NK-92 (cell line): ENCODE data around the gene SMIM38.

Experiments
- DNase-seq: peaks from one replicate; lab custom pipeline; 2025; ENCODE audit not compliant: unreplicated experiment; lab: John Stamatoyannopoulos, UW

The SMIM38 gene

DNA sequence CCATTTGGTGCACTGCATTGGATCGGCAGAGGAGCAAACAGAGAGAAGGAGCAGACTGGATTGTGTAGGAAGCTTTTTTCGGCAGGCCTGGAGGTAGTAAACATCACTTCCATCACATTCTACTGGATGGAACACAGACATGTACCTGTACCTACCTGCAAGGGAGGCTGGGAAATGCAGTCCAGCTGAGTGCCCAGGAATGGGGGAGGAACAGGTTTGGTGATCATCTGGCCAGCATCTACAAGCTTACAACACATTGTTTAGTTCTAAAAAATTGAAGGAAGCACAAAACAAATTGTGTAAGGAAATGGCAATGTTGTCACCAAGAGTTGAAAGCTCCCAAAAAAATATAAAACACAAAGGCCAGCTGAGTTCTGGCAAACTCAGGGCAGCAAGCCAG lies 19.1 kb downstream of the SMIM38 start:
- DNase-seq, result no peak

DNA sequence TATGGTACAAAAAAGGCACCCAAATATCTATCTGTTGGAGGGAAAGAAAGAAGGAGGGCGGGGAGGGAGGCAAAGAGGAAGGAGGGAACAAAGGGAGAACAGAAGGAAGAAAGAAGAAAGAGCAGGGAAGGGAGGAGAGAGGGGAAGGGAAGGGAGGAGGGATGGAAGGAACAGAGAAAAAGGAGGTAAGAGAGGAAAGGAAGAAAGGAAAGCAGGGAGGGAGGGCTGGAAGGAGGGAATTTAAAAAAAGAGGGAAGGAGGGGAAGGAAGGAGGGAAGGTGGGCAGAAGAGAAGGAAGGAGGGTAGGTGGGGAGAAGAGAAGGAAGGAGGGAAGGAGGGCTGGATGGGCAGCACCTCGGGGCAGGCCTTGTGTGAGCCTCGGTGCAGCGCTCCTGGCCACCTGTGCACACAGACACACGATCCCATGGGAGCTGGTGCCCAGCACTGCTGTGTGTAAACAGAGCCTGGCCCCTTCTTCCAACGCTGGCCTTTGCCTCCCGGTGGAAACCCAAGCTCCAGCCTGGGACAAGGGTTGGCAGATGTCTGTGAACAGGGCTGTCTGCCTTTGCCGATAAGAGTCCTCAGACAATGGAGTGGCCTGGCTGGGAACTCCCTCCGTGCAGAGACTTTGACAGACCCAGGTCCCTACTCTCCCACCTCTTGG lies 23.2 kb downstream of the SMIM38 start:
- DNase-seq, result no peak

DNA sequence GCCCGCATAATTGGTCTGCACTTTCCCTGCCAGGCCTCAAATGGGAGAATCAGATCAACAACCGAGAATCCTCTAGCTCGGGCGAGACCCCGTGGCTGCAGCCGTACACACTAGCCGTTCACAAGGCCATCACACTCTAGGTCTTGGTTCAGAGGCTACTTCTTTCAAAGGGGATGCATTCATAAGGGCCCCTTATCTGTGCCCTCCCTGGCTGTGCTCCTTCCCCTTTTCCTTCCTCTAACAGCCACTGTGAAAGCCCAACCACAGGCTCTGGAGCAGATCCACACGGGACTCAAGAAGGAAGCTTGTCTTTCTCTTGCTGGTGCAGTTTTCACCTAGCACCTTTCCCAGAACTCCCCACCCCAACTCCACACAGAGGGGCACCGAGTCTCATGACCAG lies 24.5 kb downstream of the SMIM38 start:
- DNase-seq, result no peak

DNA sequence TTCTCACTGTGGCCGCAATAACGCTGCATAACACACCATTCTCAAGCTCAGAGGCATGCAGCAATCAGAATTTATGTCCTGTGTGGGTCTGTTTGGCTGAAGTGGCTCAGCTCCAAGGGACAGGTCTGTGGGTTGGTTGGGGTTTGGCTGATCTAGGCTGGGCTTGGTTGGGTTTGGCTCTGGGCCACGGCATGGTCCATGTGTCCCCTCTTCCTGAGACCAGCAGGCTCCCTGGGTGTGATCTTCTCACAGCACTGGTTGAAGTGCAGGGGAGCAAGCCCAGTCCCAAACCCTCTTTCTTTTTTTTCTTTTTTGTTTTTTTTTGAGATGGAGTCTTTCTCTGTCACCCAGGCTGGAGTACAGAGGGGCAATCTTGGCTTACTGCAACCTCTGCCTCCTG lies 25.0 kb downstream of the SMIM38 start:
- DNase-seq, result no peak

DNA sequence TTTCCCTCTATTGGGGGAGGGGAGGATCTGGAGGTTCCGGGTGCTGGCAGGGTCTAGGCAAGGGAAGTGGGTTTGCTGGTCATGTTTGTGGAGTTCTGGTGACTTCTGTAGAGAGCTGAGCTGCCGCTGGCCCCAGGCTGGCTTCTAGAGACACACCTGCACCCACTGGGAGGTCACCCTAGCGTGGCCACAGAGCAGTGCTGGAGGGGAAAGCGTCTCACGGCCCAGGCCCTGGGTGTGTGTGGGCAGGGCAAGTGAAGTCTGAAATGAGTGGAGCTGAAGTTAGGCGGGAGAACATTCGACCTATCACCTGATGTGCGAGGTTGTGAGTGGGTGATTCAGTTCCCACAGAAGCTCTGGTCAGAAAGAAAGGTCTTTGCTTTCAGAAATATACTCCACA lies 27.9 kb downstream of the SMIM38 start:
- no peak for DNase-seq

DNA sequence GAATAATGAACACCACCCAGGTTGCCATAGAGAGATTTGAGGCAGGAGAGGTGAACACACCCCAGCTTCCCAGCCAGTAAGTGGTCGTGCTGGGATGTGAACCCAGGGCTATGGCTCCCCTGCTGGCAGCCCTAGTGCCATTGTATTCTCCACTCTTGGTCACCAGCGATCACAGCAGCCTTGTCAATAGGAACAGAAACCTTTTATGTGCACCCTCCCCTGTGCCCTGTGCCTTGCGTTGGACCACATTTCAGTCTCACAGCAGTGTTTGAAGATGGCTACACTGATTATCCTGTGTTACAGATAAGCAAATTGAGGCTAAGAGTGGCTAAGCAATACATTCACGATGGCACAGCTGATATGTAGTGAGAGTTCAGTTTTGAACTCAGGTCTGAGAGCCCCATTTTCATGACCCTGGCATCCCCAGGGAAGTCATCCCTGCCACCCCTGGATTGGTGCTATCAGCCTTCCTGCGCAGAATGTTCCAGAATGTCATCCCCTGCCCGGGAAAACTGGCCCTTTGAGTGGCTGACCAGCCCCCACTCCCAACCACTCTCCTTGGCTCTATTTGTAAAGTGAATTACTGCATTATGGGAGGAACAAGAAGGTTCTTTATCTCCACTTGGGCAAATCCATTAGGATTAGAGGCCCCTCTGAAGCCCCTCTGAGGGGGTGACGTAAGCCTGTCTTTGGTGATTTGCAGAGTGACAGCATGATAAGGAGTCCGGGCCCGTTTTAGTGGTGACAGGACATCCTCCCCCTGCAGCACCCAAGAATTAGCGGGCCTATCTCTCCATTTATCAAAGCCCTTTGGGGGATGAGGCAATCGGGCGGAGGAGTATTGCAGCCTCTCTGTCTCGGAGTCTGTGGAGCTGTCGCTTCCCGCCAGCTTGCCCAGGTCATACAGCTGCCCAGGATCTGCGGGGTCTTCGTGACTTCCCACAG lies 30.9 kb downstream of the SMIM38 start:
- no peak for DNase-seq

DNA sequence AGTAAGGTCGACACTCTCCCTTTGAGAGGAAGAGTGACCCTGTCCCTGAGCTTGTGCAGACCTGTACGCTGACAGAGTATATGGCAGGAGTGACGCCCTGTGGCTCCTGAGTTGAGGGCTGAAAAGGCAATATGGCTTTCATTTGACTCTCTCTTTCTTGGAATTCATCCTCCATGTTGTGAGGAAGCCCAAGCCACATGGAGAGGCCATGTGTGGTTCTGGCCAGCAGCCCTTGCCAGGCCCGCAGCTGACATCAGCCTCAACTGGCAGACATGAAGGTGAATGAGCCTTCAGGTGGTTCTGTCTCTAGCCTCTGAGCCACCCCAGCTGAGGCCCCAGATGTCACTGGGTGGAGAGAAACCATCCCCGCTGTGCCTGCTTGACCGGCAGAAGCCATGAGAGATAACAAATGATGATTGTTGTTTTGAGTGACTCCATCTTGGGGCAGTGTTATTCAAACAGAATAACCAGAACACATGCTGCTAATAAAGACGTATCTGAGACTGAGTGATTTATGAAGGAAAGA lies 31.9 kb downstream of the SMIM38 start:
- DNase-seq, result no peak

DNA sequence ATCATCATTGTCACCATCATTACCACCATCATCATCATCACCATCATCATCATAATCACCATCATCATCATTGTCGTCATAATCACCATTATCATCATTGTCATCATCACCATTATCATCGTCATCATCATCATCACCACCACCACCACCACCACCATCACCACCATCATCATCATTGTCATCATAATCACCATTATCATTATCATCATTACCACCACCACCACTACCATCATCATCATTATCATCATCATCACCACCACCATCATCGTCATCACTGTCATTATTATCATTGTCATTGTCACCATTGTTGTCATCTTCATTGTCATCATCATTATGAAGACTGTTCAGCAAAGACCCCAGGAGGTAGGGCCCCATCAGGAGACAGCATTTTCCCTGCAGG lies 33.3 kb downstream of the SMIM38 start:
- DNase-seq, result no peak

DNA sequence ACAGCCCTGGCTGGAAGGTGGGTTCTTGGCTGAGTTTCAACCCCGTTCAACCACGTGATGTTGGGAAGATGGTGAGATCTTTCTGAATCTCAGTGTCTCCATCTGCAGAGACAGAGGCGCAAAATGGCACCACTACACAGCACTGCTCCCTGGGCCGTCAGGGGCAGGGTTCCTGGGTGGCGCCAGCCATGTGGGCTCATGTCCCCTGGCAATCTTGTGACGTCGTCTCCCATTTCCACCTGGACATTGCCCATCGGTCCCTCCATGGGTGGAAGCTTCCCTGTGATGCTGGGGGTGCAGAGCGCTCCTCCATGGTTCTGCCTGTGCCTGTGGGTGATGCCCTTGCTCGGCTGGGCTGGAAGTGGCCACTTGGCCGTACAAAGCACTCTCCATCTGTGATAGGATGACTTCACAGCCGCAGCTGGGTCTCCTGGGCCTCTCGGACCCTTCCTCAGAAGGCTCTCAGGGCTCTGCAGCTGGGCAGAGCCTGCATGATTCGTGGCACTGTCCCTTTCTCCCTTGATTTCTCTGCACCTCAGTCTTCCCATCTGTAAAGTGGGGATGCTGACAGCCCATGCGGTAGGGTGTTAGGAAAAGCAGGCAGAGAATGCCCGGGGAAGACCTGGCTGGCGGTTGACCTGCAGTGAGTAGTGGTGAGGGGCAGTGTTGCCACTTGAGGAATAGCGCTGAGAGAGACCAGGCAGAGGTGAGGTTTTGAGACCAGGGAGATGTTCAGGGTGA lies 35.2 kb downstream of the SMIM38 start:
- no peak for DNase-seq

DNA sequence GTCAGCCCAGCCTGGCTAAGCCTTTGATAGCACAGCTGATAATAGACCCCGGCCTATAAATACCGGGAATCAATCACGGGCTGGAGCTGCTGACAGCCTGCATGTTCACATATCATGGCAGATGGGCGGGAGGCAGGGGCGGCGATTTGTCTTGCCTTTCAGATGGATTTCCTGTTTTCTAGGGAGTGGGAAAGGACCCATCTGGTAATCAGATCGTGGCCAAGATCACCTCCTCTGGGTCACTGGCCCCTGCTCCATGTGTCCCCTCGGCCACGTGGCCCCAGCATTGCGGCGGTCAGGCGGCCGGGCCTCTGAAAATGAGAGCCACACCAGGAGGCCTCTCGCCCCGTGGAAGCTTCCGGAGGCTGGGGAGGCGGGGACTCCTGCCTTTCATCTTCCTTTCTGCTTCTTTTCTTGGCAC lies 36.6 kb downstream of the SMIM38 start:
- no peak for DNase-seq

DNA sequence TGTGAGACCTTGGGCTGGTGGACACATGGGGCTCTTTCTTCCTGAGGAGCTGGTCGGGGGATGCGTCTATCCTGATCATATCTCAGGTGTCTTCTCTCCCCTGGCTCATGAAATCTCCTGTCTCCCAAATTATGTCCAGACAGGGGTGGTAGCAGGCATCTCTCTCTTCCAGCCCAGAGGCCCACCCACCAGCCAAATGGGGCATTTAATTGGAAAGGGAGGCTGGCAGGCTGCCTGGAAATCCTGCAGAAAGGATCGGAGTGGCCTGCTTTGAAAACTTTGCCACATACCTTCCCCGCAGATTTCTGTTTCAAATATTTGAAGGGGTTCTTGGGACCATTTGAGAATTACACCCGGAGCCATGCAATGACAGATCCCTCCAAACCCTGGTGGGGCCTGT lies 37.4 kb downstream of the SMIM38 start:
- no peak for DNase-seq

DNA sequence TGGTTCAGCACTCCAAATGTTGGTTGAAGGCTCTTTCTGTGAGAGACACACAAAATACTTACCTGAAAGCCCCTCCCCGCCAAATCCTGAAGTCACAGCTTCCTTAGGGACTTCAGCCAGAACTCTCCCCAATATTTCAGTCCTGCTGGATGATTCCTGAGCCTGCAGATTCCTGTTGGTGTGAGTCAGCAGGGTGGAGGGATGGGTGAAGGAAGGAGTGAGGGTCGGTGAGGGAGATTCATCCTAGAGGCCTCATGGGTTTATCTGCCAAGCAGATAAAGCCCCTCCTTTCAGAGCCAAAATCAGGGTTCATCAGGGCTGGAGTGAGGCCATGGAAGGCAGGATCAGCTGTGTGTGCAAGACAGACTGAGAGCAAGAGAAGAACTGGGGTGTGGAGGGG lies 37.9 kb downstream of the SMIM38 start:
- no peak for DNase-seq

DNA sequence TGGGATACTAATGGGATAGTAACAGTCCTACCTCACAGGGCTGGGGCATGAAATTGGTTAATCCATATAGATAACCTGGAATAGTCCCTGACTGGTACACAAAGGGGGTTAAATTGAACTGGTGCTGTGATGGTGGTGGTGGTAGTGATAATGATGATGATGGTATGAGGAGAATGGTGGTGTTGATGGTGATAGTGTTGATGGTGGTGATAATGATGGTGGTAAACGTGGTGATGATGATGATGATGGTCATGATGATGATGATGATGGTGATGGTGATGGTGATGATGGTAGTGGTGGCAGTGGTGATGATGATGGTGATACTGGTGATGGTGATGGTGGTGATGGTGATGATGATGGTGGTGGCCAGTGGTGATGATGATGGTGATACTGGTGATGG lies 38.7 kb downstream of the SMIM38 start:
- no peak for DNase-seq

DNA sequence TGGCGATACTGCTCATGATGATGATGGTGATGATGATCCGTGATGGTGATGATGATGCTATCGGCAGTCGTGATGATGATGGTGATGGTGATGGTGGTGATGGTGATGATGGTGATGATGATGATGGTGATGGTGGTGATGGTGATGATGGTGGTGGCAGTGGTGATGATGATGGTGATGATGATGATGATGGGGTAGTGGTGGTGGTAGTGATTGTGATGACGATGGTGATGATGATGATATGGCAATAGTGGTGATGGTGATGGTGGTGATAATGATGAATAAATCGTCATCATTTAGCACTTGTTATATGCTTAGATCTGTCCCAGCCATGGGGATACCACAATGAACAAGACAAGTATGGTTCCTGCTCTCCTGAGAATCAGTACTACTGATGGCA lies 39.2 kb downstream of the SMIM38 start:
- DNase-seq, result no peak

DNA sequence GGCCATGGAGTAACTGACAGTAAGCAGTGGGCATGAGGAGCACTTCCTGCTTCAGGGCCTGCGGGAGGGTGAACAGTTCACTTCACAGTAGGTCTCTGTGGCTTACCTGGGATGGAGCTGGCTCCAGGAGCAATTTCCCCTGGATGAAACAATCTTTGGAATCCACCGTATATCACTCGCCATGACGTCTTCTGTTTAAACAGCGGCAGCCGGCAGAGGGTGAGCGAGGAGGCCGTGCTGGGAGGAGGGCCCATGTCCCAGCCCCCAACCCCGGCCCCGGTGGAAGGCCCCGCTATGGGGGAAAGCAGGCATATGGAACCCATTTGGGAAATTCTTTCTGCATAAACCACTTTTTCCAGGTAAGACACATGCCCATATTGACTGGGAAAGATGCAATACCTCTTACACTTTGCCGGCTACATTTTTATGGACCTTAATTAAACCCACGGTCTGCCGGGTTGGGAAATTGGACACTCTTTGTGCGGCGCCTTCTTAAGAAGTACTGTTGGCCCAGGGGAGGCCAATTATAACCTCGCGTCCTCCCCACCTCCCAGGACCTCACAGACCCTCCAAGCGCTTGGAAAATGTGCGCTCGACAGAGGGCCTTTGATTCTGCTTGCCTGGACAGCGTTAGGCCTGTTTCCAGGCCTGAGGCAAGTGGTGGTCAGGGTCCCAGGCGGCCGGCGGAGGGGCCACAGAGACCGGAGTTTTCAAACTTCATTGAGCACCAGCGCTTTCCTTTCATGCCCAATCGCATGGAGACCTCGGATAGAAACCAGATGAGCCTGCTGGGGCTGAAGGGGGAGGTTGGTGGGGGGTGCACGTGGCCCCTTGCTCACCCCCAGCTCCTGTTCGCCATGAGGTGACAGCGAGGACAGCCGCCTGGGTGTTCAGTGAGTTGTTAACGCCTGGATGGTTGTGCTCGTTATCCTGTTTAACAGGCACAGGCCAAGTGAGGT lies 40.4 kb downstream of the SMIM38 start:
- no peak for DNase-seq

DNA sequence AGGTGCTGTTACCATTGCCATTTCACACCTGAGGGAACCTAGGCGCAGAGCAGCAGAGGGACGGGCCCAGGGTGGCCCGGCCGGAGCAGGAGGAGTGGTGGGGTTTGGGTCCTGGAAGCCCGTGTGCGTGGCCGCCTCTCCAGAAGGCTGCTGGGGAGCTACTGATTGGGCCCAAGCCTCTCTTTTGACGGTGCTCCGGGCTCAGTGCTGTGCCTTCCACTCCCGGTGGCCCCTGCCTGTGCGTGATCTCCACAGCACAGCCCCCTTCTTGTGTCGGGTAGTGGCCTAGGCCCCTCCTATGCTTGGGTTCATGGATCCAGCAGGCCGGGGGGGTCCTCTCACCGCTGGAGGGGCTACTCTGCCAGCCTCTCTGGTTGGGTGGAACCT lies 41.0 kb downstream of the SMIM38 start:
- no peak for DNase-seq

DNA sequence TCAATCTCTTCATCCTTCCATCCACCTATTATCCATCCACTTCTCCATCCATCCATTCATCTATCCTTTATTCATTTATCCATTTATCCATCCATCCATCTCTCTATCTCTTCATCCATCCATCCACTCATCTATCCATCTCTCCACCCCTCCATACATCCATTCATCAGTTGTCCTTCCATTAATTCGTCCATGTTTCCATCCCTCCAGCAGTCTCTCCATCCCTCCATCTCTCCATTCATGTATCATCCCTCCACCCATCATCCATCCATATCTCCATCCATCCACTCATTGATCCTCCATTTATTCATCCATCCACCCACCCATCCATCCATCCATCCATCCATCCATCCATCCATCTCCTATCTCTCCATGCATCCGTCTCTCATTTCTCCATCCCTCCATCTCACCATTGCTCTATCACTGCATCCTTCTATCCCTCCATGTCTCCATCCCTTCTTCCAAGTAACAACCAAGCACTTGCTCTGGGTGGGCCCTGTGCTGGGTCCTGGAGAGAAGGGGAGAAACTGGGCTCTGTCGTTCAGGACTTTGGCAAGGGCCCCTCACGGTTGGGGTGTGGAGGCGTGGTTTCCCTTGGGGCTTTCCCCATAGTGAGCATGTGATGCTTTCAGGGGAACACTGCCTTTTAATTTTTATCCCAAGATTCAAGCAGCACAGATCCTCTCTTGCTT lies 43.3 kb downstream of the SMIM38 start:
- DNase-seq, result no peak

DNA sequence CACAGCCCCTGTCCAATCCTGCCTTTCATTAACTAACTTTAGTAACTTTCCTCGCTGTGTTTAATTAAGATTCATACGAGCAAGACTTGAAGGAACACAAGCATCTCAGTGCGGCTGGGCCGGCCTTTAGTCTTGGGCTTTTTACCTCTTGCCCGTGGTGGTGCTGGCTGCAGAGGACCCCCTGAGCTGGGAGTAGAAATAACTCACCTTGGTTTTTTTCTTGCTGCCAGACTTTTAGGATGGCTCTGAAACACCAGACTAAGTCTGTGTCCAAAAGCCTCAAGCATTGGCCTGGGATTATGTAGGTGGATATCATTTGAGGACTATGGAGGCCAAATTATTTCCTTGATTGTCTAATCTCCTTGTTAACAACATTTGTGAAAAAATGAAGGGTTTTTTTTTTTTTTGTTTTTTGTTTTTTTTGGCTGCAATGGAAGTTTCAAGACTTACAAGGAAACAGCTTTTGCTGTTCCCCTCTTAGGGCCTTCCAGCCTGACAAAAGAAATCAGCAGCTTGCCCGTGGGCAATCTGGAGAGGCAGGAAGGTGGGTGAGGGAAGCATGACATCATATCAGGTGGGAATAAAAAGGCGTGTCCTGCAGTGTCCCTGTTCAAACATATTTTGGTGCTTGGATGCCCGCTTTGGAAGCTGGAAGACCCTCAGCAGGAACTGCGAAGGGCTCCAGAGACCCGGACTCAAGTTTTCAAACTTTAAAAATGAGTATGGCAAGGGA lies 44.0 kb downstream of the SMIM38 start:
- no peak for DNase-seq
